Body of pancreas (tissue), 4 donors: ENCODE measurements around the gene CX3CR1. TPM values are rescaled to one million over a fixed set of nuclear protein-coding genes. Genes with fewer than 3 reads are reported as not detected.

Experiments used
- ATAC-seq: fragments of 150-250 bp; one replicate; pipeline ENCODE4 v1.9.1; 2016
- DNase-seq, 4 donors: peaks; one replicate each; pipeline ENCODE4 v3.0.0-alpha.2; 2019
- H3K27ac ChIP-seq, 4 donors: fragments of 200-600 bp; sonication (generic); 1 replicate in 3 of 4; 2 replicates in 1 of 4; pipeline versions ENCODE4 v1.5.1 to v1.6.1; 2016 to 2019; ENCODE audit warnings: mild to moderate bottlenecking in 1 of 4, mixed read lengths in 1 of 4, moderate library complexity in 1 of 4
- H3K27me3 ChIP-seq, 2 donors: fragments of 200-600 bp; sonication (generic); one replicate each; pipeline ENCODE4 v1.6.0; 2016; ENCODE audit warnings: mild to moderate bottlenecking in 1 of 2
- H3K36me3 ChIP-seq, 2 donors: fragments of 200-600 bp; sonication (generic); replicated peaks in 1 of 2; 2 replicates each; pipeline ENCODE4 v1.5.1; 2016; ENCODE audit warnings: low read depth in 2 of 2; ENCODE audit not compliant: insufficient read depth in 1 of 2
- H3K4me1 ChIP-seq: fragments of 200-600 bp; sonication (generic); one replicate; pipeline ENCODE4 v1.6.0; 2016
- H3K4me3 ChIP-seq, 2 donors: fragments of 200-600 bp; sonication (generic); 1 replicate in 1 of 2; 2 replicates in 1 of 2; pipeline ENCODE4 v1.5.1; 2016 to 2019
- H3K9me3 ChIP-seq, 3 donors: fragments of 200-600 bp; sonication (generic); 1 replicate in 2 of 3; 2 replicates in 1 of 3; pipeline ENCODE4 v1.5.1; 2016
- POLR2A ChIP-seq, 3 donors: fragments of 450-650 bp; IDR thresholded peaks; one replicate each; pipeline ENCODE4 v1.6.1; 2016; ENCODE audit warnings: antibody characterized with exemption in 3 of 3, mild to moderate bottlenecking in 2 of 3
- WGBS, 2 donors: methylation state at CpG; one replicate each; pipeline ENCODE4 v1.1.5; 2017; 5-methylcytosine and 5-hydroxymethylcytosine counted together
- intact Hi-C: fragments of 100-400 bp; cut with DNase I; formaldehyde crosslinking; loops from one replicate; pipeline ENCODE4 v1.15.1; 2023
- total RNA-seq, 2 donors: library from RNA; depleted of rRNA; stranded (reverse); fragments of >200 nt; gene quantifications; one replicate each; pipeline ENCODE4 v1.1.0, GENCODE V29; 2016
- TF ChIP-seq, protein P1 (sequence below), 7 experiments: fragments of 450-650 bp in 4 of 7; fragments of 200-600 bp in 3 of 7; sonication (generic) in 3 of 7; IDR thresholded peaks; one replicate each; pipeline ENCODE4 v1.5.1; 2016 to 2019; ENCODE audit warnings: antibody characterized with exemption in 7 of 7

Gene CX3CR1
- total RNA-seq, 2 donors from 2014 or later: 1.3 TPM; not detected in 1

DNA sequence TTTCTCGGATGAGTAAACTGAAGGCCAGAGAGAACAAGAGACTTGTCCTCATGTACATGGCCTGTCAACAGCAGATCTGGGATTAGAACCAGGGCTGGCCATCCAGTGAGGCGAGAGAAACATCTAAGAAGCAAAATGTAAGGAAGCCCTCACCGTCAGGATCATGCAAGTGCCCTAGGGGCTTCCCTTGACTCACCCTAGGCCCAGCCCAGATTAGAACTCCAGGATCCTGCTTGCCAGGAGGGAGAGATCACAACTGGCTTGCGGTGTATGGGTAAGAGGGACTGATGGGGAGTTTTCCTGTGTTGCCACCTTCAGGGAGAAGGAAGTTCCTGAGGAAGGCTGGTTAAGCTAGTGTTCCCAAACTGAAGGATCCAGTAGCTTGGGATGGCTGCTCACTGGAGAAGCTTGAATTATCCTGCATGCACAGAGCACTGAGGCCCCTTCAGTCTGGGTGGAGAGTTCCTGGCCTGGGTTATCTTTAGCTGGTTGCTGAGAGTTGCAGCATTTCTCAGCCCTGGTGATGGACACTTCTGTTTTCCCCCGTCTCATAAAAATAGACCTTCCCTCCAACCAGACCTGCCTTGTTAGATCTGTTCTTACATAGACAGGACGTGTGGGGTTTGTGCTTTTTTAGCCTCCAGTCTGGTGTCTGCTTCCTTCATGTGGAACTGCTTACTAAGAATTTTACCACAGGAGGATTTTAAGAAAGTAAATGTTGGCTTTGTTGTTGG, 59.3 kb downstream of the CX3CR1 start:
- intact Hi-C loops: no loop called here
- no peak for TF ChIP-seq POLR2A (IDR thresholded peaks at IDR 0.05)
- TF ChIP-seq, protein P1, sequence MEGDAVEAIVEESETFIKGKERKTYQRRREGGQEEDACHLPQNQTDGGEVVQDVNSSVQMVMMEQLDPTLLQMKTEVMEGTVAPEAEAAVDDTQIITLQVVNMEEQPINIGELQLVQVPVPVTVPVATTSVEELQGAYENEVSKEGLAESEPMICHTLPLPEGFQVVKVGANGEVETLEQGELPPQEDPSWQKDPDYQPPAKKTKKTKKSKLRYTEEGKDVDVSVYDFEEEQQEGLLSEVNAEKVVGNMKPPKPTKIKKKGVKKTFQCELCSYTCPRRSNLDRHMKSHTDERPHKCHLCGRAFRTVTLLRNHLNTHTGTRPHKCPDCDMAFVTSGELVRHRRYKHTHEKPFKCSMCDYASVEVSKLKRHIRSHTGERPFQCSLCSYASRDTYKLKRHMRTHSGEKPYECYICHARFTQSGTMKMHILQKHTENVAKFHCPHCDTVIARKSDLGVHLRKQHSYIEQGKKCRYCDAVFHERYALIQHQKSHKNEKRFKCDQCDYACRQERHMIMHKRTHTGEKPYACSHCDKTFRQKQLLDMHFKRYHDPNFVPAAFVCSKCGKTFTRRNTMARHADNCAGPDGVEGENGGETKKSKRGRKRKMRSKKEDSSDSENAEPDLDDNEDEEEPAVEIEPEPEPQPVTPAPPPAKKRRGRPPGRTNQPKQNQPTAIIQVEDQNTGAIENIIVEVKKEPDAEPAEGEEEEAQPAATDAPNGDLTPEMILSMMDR (IDR thresholded peaks at IDR 0.05): no peak
- H3K27ac ChIP-seq: no peak overlapping the region
- ATAC-seq (no peak), DNase-seq (peak in 1 of 4 donors; percentile 5)
- no peak overlapping the region for H3K4me3 ChIP-seq
- no peaks in the 10 kb centered on the region for H3K4me1 ChIP-seq
- no peaks in the 10 kb centered on the region for H3K27me3 ChIP-seq
- WGBS, 2 donors: 62% methylated on average over 6 of the region's 6 CpGs
- H3K36me3 ChIP-seq: no peaks in the 10 kb centered on the region
- no peaks in the 10 kb centered on the region for H3K9me3 ChIP-seq

DNA sequence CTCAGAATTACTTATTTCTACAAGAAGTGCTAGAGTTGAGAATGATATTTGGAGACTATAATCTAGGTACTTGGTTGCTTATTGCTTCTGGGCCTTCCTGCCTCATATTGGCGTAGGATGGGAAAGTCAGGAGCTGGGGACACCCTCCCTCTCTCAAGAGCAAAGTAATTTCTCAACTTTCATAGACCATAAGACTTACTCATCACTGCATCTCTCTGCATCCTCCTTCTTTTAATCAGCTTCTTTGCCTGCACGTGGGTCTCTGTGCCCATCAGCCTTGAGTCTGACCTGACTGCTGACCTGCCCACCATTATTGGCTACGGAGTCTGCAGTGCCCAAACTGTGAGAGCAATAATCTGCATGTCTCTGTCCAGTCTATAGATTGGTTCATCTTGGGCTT, 60.1 kb downstream of the CX3CR1 start:
- H3K27ac ChIP-seq: no peak overlapping the region
- H3K27me3 ChIP-seq: no peaks in the 10 kb centered on the region
- no peak overlapping the region for H3K4me3 ChIP-seq
- DNase-seq (no peak), ATAC-seq (no peak)
- no peaks in the 10 kb centered on the region for H3K9me3 ChIP-seq
- no peak for TF ChIP-seq POLR2A (IDR thresholded peaks at IDR 0.05)
- TF ChIP-seq, protein P1 (IDR thresholded peaks at IDR 0.05): no peak
- intact Hi-C loops: no loop called here
- WGBS, 2 donors: 76 to 78% methylated on average over 3 of the region's 3 CpGs
- H3K4me1 ChIP-seq: no peaks in the 10 kb centered on the region
- H3K36me3 ChIP-seq: no peaks in the 10 kb centered on the region

DNA sequence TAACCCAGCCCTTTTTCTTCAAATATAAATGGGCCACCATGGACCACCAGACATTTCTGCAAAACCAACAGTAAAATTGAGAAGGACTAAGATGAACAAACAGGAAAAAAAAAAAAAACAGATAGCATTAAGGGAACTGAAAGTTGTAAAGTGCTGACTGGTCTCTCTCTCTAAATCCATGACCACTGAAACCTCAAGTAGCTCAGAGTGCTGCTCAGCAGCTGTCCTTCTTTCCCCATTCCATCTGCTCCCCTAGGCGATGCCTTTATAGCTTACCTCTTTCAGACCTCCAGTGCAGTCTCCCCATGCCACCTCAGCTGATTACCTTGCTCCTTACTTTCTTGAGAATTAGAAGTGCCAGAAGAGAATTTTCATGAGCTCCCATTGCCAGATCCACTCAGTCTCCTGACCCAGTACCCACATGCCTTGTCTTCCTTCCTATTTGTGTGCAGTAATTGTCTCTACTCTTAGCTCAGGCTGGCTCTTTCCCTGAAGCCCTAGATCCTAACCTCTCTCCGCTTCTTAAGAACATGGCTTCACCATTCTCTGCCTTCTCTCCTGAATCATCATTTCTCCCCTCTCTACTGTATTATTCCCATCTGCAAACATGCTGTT, 63.6 kb downstream of the CX3CR1 start:
- no peak overlapping the region for H3K4me3 ChIP-seq
- WGBS, 2 donors: 71 to 84% methylated on average over 2 of the region's 2 CpGs

DNA sequence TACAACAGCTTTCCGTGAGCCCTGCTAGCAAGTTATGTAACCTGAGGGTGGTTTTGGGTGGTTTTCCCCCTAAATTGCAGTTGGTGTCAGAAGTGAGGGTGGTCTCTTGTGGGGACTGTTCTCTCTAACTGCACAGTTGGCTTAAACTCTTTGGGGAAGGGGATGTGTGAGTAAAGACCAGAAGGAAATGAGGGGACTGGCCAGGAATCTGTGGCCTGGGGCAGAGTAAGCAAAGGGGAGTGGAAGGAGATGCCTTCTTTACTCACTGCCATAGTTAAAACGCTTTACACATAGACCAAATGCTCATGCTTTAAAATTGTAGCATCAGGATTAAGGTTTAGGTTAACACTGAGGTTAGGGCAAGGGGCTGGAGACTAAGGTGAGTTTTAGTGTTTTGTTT, 66.2 kb downstream of the CX3CR1 start:
- Histone ChIP-seq H3K27me3 (no peaks in the 10 kb centered on the region), H3K4me1 (no peaks in the 10 kb centered on the region), H3K36me3 (no peaks in the 10 kb centered on the region), H3K4me3 (no peak overlapping the region), H3K9me3 (no peaks in the 10 kb centered on the region), H3K27ac (no peak overlapping the region)
- intact Hi-C loops: no loop called here
- no peak for ATAC-seq
- 51 to 63% methylated on average over 2 of the region's 2 CpGs for whole genome bisulfite sequencing, 2 donors
- TF ChIP-seq POLR2A (IDR thresholded peaks at IDR 0.05): no peak
- TF ChIP-seq, protein P1 (IDR thresholded peaks at IDR 0.05): no peak
- DNase-seq: no peak

More for the DNA sequence above, 63.6 kb downstream of the CX3CR1 start:
- TF ChIP-seq, protein P1 (IDR thresholded peaks at IDR 0.05): no peak
- no peak for TF ChIP-seq POLR2A (IDR thresholded peaks at IDR 0.05)
- no peak for ATAC-seq
- Histone ChIP-seq H3K9me3 (no peaks in the 10 kb centered on the region), H3K27ac (no peak overlapping the region), H3K4me1 (no peaks in the 10 kb centered on the region), H3K36me3 (no peaks in the 10 kb centered on the region), H3K27me3 (no peaks in the 10 kb centered on the region)
- peak in 1 of 4 donors; percentile 5 for DNase-seq
- intact Hi-C loops: no loop called here

Other genes starting within 250 kb of the CX3CR1 start
- under 1 TPM in 1 of 2 donors, not detected in 1; 0.26 TPM for gene SCN11A, start 228.1 kb downstream of the CX3CR1 start, total RNA-seq
- gene WDR48, start 228.0 kb downstream of the CX3CR1 start, total RNA-seq: 10 to 100 TPM; 15.8 to 16.5 TPM
- 10 to 100 TPM; 38.4 to 53.1 TPM for gene GORASP1, start 172.4 kb downstream of the CX3CR1 start, total RNA-seq
- gene TTC21A, start 172.4 kb downstream of the CX3CR1 start, total RNA-seq: 10 to 100 TPM in 1 of 2 donors, 1 to 10 TPM in 1; 6.7 to 46.5 TPM
- 10 to 100 TPM; 18.4 to 39.6 TPM for gene CSRNP1, start 126.4 kb downstream of the CX3CR1 start, total RNA-seq
- gene XIRP1, start 87.4 kb downstream of the CX3CR1 start, total RNA-seq: not detected
- not detected for gene CCR8, start 49.7 kb upstream of the CX3CR1 start, total RNA-seq
- 10 to 100 TPM; 17.5 to 28.8 TPM for gene SLC25A38, start 103.3 kb upstream of the CX3CR1 start, total RNA-seq
- 100 to 1,000 TPM; 555 to 696 TPM for gene RPSA, start 126.7 kb upstream of the CX3CR1 start, total RNA-seq
- not detected for gene MOBP, start 187.6 kb upstream of the CX3CR1 start, total RNA-seq